D721Med (cell line): Measurements from ENCODE around the gene CA12.

Source experiments
- DNase-seq: peaks from one replicate; pipeline ENCODE4 v3.0.0; 2011; ENCODE audit warnings: low spot score; ENCODE audit not compliant: insufficient read length
- FAIRE-seq: peaks from 2 replicates; lab custom pipeline; 2011; peaks lifted over from hg19 to GRCh38; lab: Jason Lieb, UNC
- TF ChIP-seq, protein P1 (sequence below): IDR thresholded peaks from 2 replicates; pipeline ENCODE4 v1.5.1; 2012; ENCODE audit warnings: mild to moderate bottlenecking, control low read depth; ENCODE audit not compliant: insufficient read depth; ENCODE audit errors: missing control alignments

The CA12 gene

DNA sequence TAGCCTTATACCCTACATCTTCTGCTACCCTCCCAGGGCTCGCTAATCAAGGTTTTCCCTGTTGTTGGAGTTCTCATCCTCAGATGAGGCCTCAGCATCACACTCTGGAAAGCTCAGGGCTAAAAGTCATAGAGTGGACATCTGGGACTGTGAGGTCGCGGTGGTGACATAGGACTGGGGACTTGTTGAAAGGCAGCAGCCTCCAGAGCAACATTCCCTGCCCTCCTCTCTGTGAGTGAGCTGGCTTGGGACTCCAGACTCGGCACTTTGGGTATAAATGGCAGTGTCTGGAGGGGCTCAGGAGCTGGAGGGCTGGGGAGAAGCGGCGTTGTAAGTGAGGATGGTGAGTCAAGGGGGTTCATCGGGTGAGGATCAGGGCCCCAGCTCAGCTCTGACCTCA is 2.7 kb downstream of the CA12 start:
- TF ChIP-seq, protein P1, sequence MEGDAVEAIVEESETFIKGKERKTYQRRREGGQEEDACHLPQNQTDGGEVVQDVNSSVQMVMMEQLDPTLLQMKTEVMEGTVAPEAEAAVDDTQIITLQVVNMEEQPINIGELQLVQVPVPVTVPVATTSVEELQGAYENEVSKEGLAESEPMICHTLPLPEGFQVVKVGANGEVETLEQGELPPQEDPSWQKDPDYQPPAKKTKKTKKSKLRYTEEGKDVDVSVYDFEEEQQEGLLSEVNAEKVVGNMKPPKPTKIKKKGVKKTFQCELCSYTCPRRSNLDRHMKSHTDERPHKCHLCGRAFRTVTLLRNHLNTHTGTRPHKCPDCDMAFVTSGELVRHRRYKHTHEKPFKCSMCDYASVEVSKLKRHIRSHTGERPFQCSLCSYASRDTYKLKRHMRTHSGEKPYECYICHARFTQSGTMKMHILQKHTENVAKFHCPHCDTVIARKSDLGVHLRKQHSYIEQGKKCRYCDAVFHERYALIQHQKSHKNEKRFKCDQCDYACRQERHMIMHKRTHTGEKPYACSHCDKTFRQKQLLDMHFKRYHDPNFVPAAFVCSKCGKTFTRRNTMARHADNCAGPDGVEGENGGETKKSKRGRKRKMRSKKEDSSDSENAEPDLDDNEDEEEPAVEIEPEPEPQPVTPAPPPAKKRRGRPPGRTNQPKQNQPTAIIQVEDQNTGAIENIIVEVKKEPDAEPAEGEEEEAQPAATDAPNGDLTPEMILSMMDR = no peak
- no peak for DNase-seq
- FAIRE-seq = no peak

DNA sequence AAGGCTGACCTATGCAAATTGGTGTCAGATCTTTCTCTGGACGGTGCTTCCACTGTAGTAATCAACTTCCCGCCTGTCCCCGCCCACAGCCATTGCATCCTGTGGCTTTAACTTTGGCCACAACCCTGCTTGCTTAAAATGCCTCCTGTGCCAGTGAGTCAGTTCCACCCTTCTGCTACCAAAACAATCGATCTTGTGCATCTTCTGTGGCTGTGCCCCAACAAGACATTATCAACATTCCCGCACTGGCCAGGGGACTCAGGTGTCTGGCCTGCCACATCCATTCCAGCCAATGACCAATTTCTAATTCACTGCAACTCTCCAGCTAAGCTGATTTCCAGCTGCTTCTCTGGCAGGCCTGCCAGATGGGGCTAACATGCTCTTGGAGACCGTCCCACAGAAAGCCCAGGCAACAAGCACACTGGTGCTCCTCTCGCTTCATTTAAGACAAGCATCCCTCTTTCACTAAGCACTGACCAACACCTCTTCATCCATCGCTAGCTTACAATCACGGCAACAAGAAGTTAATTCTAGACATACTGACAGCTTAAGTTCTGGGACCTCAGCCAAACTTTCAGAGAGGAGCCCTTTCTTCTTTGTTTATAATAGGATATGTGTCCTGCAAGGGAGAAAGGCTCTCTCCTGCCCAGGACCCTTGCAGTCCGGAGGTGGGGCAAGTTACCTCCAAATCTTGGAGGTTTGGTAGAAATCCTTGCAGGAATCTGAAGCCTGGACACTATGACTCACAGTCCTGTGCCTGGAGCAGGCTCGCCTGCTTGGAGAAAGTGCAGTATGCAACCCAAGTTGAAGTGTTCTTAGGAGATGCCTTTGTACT is 6.7 kb downstream of the CA12 start:
- DNase-seq (no peak), FAIRE-seq (no peak)
- TF ChIP-seq, protein P1 = no peak

DNA sequence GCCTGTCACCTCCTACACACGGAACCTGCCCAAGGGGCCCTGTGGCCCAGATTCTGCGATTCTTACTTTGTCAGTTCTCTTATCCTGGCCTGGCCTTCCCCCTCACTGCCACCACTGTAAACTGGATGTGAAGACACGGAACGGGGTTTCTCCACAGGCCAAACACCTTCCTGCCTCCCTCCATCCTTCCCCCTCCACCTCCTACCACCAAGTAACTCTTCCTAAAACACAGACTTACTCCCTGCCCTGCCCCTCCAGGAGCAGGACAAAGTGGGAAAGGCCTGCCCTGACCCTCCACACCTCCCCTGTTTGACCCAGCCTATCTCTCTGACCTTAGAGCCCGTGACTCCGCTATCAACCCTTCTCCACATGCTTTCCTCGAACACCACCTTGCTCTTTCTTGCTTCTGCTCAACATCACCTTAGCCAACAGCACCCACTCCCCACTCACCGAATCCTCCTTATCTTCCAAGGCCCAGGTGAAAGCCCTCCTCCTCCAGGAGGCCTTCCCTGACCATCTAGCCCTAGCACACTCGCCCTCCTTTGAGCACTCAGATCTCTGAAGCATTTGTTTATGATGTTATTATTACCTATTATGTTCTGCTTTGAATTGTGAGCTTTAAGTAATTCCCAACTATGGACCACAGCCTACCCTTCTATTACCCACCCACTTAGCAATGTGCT is 7.6 kb downstream of the CA12 start:
- TF ChIP-seq, protein P1 = no peak
- FAIRE-seq = no peak
- DNase-seq = no peak

DNA sequence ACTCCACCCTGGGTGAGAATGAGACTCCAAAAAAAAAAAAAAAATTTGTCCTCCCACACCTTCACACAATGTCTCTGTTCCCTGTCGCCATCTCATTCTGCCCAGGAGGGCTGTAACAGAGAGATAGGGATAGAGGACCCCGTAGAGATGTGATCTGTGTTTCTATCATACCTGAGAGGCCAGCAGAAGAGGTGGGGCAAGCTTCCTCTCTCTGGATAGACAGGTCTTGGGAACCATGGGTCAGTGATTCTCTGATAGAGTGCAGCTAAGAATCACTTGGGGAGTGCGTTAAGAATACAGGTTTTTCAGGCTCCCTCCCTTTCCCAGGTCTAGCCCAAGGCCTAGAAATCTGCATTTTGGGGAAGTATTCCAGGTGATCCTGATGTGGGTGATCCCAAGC is 8.3 kb downstream of the CA12 start:
- FAIRE-seq (no peak), DNase-seq (no peak)
- TF ChIP-seq, protein P1 = no peak

DNA sequence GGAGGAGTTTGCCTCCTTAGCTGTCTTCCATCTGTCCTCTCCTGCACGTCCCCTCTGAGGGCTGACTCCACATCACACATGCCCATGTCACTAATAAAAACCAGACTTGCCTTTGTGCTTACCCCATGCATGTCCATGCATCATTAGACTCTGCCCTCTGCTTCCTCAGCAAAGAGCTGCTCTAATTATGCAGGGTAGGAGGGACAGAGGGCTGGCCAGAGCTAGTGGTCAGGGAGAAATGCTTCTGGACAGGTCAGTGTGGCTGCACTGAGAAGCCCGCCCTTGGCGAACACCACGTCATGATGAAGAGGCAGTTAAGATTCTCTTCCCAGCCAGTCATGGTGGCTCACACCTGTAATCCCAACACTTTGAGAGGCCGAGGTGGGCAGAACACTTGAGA is 8.9 kb downstream of the CA12 start:
- FAIRE-seq (no peak), DNase-seq (no peak)
- TF ChIP-seq, protein P1 = no peak

DNA sequence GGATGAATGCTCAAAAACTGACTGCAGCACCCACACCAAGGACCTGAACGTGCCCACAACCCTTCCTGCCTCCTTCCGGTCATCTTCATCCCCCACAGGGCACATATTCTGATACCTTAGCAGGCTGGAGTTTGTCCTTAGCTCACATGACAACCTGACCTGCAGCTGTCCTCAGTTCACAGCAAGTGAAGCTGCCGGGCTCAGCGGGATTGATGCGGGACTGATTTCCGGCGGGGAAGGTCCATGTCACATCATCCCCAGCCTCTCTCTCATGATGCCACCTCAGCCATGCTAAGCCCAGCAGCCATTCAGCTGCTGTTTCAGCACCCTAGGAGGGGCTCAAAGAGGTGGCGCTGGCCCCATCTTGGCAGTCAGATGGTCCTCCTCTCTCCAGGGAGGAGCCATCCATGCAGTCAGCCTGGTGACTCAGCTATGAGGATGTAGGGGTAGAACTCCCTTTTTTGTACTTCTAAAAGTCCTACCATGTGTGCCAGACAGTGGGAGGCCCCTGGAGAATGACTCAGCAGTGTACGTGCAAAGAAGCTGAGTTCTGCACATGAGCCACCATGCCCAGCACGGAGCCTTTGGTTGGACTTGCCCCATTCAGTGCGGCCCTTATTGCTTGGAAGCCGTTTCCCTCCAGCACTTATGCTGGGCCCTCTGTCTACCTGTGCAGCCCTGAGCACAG is 9.5 kb downstream of the CA12 start:
- FAIRE-seq (no peak), DNase-seq (no peak)
- TF ChIP-seq, protein P1 = no peak
